Natural killer cell (primary cell): ENCODE measurements around the gene SLC2A9. TPM values are rescaled to one million over a fixed set of nuclear protein-coding genes. Genes with fewer than 3 reads are reported as not detected.

Experiments used
- ATAC-seq, 3 donors: fragments of 150-1000 bp in 2 of 3; fragments of 200-7000 bp in 1 of 3; cut with Tn5 transposase; 1 replicate in 1 of 3; 2 replicates in 2 of 3; pipeline ENCODE4 v1.10.0; 2021; ENCODE audit warnings: mild to moderate bottlenecking in 2 of 3, moderate library complexity in 2 of 3
- DNase-seq, 2 donors: peaks; one replicate each; pipeline versions ENCODE4 v3.0.0 to v3.0.0-alpha.2; 2013 to 2021; ENCODE audit warnings: mixed read lengths in 1 of 2
- H3K27ac ChIP-seq: one replicate; pipeline ENCODE4 v1.5.1; 2013; ENCODE audit warnings: mild to moderate bottlenecking, low read length
- H3K27me3 ChIP-seq: one replicate; pipeline ENCODE4 v1.6.1; 2013; ENCODE audit warnings: low read length; ENCODE audit not compliant: control insufficient read depth, insufficient read depth
- H3K36me3 ChIP-seq: one replicate; pipeline ENCODE4 v1.6.1; 2013; ENCODE audit warnings: low read length; ENCODE audit not compliant: control insufficient read depth, insufficient read depth
- H3K4me1 ChIP-seq: one replicate; pipeline ENCODE4 v1.6.1; 2013; ENCODE audit warnings: low read length; ENCODE audit not compliant: control insufficient read depth, insufficient read depth
- H3K4me3 ChIP-seq: one replicate; pipeline ENCODE4 v1.5.1; 2013; ENCODE audit warnings: low read length
- H3K9me3 ChIP-seq: one replicate; pipeline ENCODE4 v1.6.1; 2013; ENCODE audit warnings: low read length; ENCODE audit not compliant: control insufficient read depth, insufficient read depth
- H3K27ac Mint-ChIP-seq, 2 donors: one replicate each; pipeline ENCODE4 v1.8.0; 2022; ENCODE audit warnings: mild to moderate bottlenecking in 2 of 2, mixed read lengths in 2 of 2, moderate library complexity in 1 of 2
- H3K27me3 Mint-ChIP-seq, 2 donors: one replicate each; pipeline ENCODE4 v1.8.0; 2022; ENCODE audit warnings: low read depth in 2 of 2, mixed read lengths in 2 of 2
- H3K36me3 Mint-ChIP-seq: one replicate; pipeline ENCODE4 v1.8.0; 2022; ENCODE audit warnings: mixed read lengths
- H3K4me1 Mint-ChIP-seq, 2 donors: one replicate each; pipeline ENCODE4 v1.8.0; 2022; ENCODE audit warnings: mixed read lengths in 2 of 2
- H3K4me3 Mint-ChIP-seq: one replicate; pipeline ENCODE4 v1.8.0; 2022; ENCODE audit warnings: mild to moderate bottlenecking, moderate library complexity, mixed read lengths
- H3K9me3 Mint-ChIP-seq, 2 donors: one replicate each; pipeline ENCODE4 v1.8.0; 2022; ENCODE audit warnings: mixed read lengths in 2 of 2
- CTCF ChIP-seq: fragments of 200-600 bp; IDR thresholded peaks from one replicate; pipeline ENCODE4 v1.8.0; 2022; ENCODE audit warnings: antibody characterized with exemption
- WGBS: methylation state at CpG from one replicate; pipeline ENCODE4 v1.1.7; 2013; ENCODE audit warnings: missing lambda C conversion rate; ENCODE audit not compliant: insufficient coverage; 5-methylcytosine and 5-hydroxymethylcytosine counted together
- intact Hi-C: fragments of 100-400 bp; cut with micrococcal nuclease; formaldehyde crosslinking; loops from one replicate; pipeline ENCODE4 v1.14.2; 2022
- total RNA-seq, 4 donors: library from RNA; stranded (reverse); fragments of 120-200 nt in 1 of 4; gene quantifications; one replicate each; pipeline versions ENCODE4 v1.2.3 to v1.2.4, GENCODE V29; 2013 to 2022

The SLC2A9 gene
- total RNA-seq, 3 donors from 2014 or later (not counting 1 experiment from before 2014, with no cell fraction given): 1.5 to 5.5 (median 3.9) TPM

DNA sequence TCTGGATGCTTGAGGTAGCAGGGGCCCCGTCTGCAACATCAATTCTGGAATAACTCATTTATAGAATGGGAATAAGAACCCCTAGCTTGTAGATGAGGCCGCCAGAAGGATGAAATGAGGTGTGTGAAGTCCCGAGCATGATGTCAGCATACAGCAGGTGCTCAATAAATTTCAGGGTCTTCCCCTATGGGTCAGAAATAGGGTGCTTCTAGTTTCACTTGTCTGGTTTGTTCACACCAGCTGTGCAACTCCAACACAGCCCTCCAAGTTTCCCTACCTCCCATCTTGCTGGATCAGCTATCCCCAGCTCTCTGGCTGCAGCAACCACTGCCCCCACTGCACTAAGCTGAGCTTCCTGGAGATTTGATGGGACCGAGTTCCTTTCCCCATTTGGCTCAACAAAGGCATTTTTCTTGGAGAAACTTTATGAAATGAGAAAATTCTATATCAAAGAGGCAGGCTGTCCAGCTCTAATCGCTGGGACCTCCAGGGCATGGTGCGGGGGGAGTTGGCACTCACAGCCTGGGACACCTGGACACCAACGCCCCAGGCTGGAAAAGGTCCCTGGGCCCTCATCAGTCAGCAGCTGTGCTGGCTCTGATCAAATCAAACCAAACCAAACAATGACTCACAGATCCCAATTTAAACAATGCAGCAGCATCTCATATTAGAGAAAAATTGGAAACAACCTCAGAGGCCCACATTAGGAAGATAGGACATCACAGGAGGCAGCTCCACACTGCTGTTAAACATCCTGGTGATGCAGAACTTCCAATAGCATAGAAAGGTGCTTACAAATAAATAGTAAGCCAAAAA is 13.3 kb downstream of the SLC2A9 start:
- Mint-ChIP-seq H3K4me1 (peaks cover 38 to 48% of the 10 kb centered on the region in 2 donors), H3K27me3 (no peaks in the 10 kb centered on the region), H3K9me3 (no peaks in the 10 kb centered on the region), H3K36me3 (no peaks in the 10 kb centered on the region), H3K4me3 (no peak overlapping the region), H3K27ac (no peak overlapping the region)
- Histone ChIP-seq H3K4me1 (peaks cover 10% of the 10 kb centered on the region), H3K4me3 (no peak overlapping the region), H3K9me3 (no peaks in the 10 kb centered on the region), H3K36me3 (no peaks in the 10 kb centered on the region), H3K27ac (no peak overlapping the region), H3K27me3 (no peaks in the 10 kb centered on the region)
- WGBS: 86% methylated on average over 7 of the region's 7 CpGs
- no peak for TF ChIP-seq CTCF
- intact Hi-C loops: no loop called here
- DNase-seq (no peak), ATAC-seq (no peak)

DNA sequence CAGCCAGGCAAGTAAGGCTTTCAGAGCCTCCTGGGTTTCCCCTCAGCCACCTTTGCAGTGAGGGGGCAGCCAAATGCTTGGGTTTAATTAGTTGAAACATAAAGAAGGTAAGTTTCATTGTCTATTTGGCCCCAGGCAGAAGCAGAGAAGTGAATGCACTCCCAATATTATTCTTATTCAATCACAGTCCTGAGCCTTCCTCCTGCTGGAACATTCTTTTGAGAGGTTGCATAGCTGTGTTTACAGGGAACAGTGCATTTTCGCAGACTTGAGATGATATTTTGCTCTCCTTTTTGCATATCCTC is 13.9 kb downstream of the SLC2A9 start:
- no peaks in the 10 kb centered on the region for H3K36me3 ChIP-seq
- H3K27ac ChIP-seq: no peak overlapping the region

GRCh38 chr4:10006601-10007435 is 14.5 kb downstream of the SLC2A9 start:
- no peak for TF ChIP-seq CTCF
- H3K9me3 ChIP-seq: no peaks in the 10 kb centered on the region
- peak overlapping the region; percentile 40 to 84 for H3K27ac Mint-ChIP-seq
- ATAC-seq (no peak), DNase-seq (no peak)
- no peak overlapping the region for H3K4me3 ChIP-seq
- no peaks in the 10 kb centered on the region for H3K27me3 ChIP-seq
- no peaks in the 10 kb centered on the region for H3K36me3 ChIP-seq
- H3K27me3 Mint-ChIP-seq: no peaks in the 10 kb centered on the region
- peaks cover 22% of the 10 kb centered on the region for H3K4me1 ChIP-seq
- peak overlapping the region; percentile 15 for H3K27ac ChIP-seq
- peaks cover 50 to 60% of the 10 kb centered on the region in 2 donors for H3K4me1 Mint-ChIP-seq
- no peaks in the 10 kb centered on the region for H3K9me3 Mint-ChIP-seq
- no peaks in the 10 kb centered on the region for H3K36me3 Mint-ChIP-seq
- no peak overlapping the region for H3K4me3 Mint-ChIP-seq
- intact Hi-C loops: no loop called here
- 77% methylated on average over 12 of the region's 12 CpGs for WGBS

More for the DNA sequence above, 13.9 kb downstream of the SLC2A9 start:
- ATAC-seq (no peak), DNase-seq (no peak)
- H3K27me3 Mint-ChIP-seq: no peaks in the 10 kb centered on the region
- no peaks in the 10 kb centered on the region for H3K9me3 Mint-ChIP-seq
- peaks cover 16% of the 10 kb centered on the region for H3K4me1 ChIP-seq
- H3K4me3 Mint-ChIP-seq: no peak overlapping the region
- H3K4me3 ChIP-seq: no peak overlapping the region
- peaks cover 44 to 54% of the 10 kb centered on the region in 2 donors for H3K4me1 Mint-ChIP-seq
- H3K9me3 ChIP-seq: no peaks in the 10 kb centered on the region
- no peak overlapping the region for H3K27ac Mint-ChIP-seq
- intact Hi-C loops: no loop called here
- no peak for TF ChIP-seq CTCF
- no peaks in the 10 kb centered on the region for H3K27me3 ChIP-seq
- H3K36me3 Mint-ChIP-seq: no peaks in the 10 kb centered on the region
- 95% methylated on average over 1 of the region's 1 CpG for WGBS
